Right lobe of liver (tissue), 4 donors: ENCODE measurements around the gene CLMP.

Experiments used
- CTCF ChIP-seq, 4 donors: fragments of 200-600 bp in 3 of 4; fragments of 450-650 bp in 1 of 4; IDR thresholded peaks; one replicate each; pipeline versions ENCODE4 v1.5.1 to v1.8.0; 2016 to 2022; ENCODE audit warnings: antibody characterized with exemption in 4 of 4, mild to moderate bottlenecking in 2 of 4
- POLR2A ChIP-seq: fragments of 450-650 bp; IDR thresholded peaks from one replicate; pipeline ENCODE4 v1.6.1; 2017; ENCODE audit warnings: antibody characterized with exemption, mild to moderate bottlenecking
- donor health status: DM: no; HTN: no; CAD: no.
- donor health status: DM: no; HTN: no; CAD: no.
- donor health status: DM: no; HTN: yes; CAD: no.

GRCh38 chr11:123041185-123041584, 153.9 kb downstream of the CLMP start:
- TF ChIP-seq CTCF (IDR thresholded peaks at IDR 0.05) (no peak), POLR2A (no peak)
